H1 (cell line): ENCODE results near the gene CDC42SE1. TPM values are rescaled to one million over a fixed set of nuclear protein-coding genes. Genes with fewer than 3 reads are reported as not detected.

Experiments
- CTCF ChIA-PET: fragments of 300-600 bp; sonication (Branson Sonifier 250); formaldehyde crosslinking; loops from one replicate; lab custom pipeline; 2021; ENCODE audit not compliant: partially characterized antibody; lab: Charles Lee
- POLR2A ChIA-PET: fragments of 300-600 bp; sonication (Branson Sonifier 250); formaldehyde crosslinking; loops from one replicate; lab custom pipeline; 2021; ENCODE audit warnings: inconsistent platforms; ENCODE audit not compliant: partially characterized antibody; lab: Charles Lee
- DNase-seq, 2 experiments: peaks; one replicate each; pipeline versions ENCODE4 v3.0.0 to v3.0.0-alpha.2; 2010 to 2022; ENCODE audit warnings: low spot score in 2 of 2, low read depth in 1 of 2, mixed read lengths in 1 of 2
- FAIRE-seq: peaks from 2 replicates; lab custom pipeline; 2011; peaks lifted over from hg19 to GRCh38; lab: Jason Lieb, UNC
- H2AFZ ChIP-seq: 2 replicates; pipeline ENCODE4 v1.8.1; 2012; ENCODE audit warnings: low read length, inconsistent platforms
- H2AK5ac ChIP-seq: 2 replicates; pipeline ENCODE4 v1.6.1; 2013; ENCODE audit warnings: low read depth, low read length
- H2BK120ac ChIP-seq: replicated peaks from 2 replicates; pipeline ENCODE3; 2013; ENCODE audit warnings: low read depth, low read length, inconsistent platforms
- H2BK12ac ChIP-seq: 2 replicates; pipeline ENCODE4 v1.6.1; 2013; ENCODE audit warnings: low read depth, low read length
- H2BK15ac ChIP-seq: 2 replicates; pipeline ENCODE4 v1.6.1; 2013; ENCODE audit warnings: low read length
- H2BK20ac ChIP-seq: 2 replicates; pipeline ENCODE4 v1.6.1; 2013; ENCODE audit warnings: low read length
- H2BK5ac ChIP-seq: 2 replicates; pipeline ENCODE4 v1.6.1; 2013; ENCODE audit warnings: low read depth, low read length
- H3K14ac ChIP-seq: 2 replicates; pipeline ENCODE4 v1.6.1; 2013; ENCODE audit warnings: inconsistent platforms; ENCODE audit not compliant: insufficient read length
- H3K18ac ChIP-seq: 2 replicates; pipeline ENCODE4 v1.6.1; 2013; ENCODE audit warnings: low read length; ENCODE audit errors: extremely low read depth
- H3K23ac ChIP-seq: 2 replicates; pipeline ENCODE4 v1.6.1; 2013; ENCODE audit warnings: inconsistent platforms; ENCODE audit not compliant: insufficient read length
- H3K23me2 ChIP-seq: 2 replicates; pipeline ENCODE4 v1.6.1; 2013; ENCODE audit warnings: low read depth, low read length
- H3K27ac ChIP-seq: 2 replicates; pipeline ENCODE4 v1.6.1; 2011; ENCODE audit warnings: low read depth, low read length, inconsistent platforms
- H3K27me3 ChIP-seq, 4 experiments: replicated peaks in 1 of 4; 1 replicate in 1 of 4; 2 replicates in 3 of 4; pipeline versions ENCODE4 v1.6.1 to v1.8.1; 2011 to 2013; ENCODE audit warnings: low read length in 3 of 4, mild to moderate bottlenecking in 3 of 4, inconsistent platforms in 2 of 4, mixed read lengths in 2 of 4, moderate library complexity in 1 of 4; ENCODE audit not compliant: control insufficient read depth in 3 of 4, insufficient read depth in 3 of 4; ENCODE audit errors: extremely low read depth in 1 of 4
- H3K36me3 ChIP-seq, 4 experiments: 2 replicates each; pipeline versions ENCODE4 v1.6.1 to v1.8.1; 2011 to 2013; ENCODE audit warnings: mild to moderate bottlenecking in 4 of 4, low read length in 3 of 4, moderate library complexity in 2 of 4, control low read depth in 1 of 4, inconsistent platforms in 1 of 4; ENCODE audit not compliant: insufficient read depth in 4 of 4, control insufficient read depth in 2 of 4
- H3K4ac ChIP-seq: replicated peaks from 2 replicates; pipeline ENCODE3; 2013; ENCODE audit warnings: low read length, low read depth, mixed read lengths, inconsistent platforms; ENCODE audit not compliant: insufficient read length
- H3K4me1 ChIP-seq, 4 experiments: replicated peaks in 1 of 4; 1 replicate in 1 of 4; 2 replicates in 3 of 4; pipeline versions ENCODE4 v1.6.1 to v1.8.1; 2011 to 2013; ENCODE audit warnings: low read length in 3 of 4, inconsistent platforms in 2 of 4, mixed read lengths in 1 of 4; ENCODE audit not compliant: insufficient read depth in 4 of 4, control insufficient read depth in 3 of 4
- H3K4me2 ChIP-seq, 2 experiments: 2 replicates each; pipeline versions ENCODE4 v1.6.1 to v1.8.1; 2011 to 2013; ENCODE audit warnings: low read depth in 2 of 2, low read length in 2 of 2, control low read depth in 1 of 2, inconsistent platforms in 1 of 2, mild to moderate bottlenecking in 1 of 2; ENCODE audit not compliant: insufficient read depth in 1 of 2
- H3K4me3 ChIP-seq, 4 experiments: fragments of 200-600, 300-600 bp in 1 of 4; sonication (generic), shearing (Covaris generic), sonication (Bioruptor Twin) in 1 of 4; 2 replicates each; pipeline versions ENCODE4 v1.5.1 to v1.8.1; 2011 to 2016; ENCODE audit warnings: low read length in 4 of 4, low read depth in 3 of 4, control low read depth in 2 of 4, inconsistent platforms in 2 of 4, mild to moderate bottlenecking in 2 of 4, mixed read lengths in 1 of 4, moderate library complexity in 1 of 4; ENCODE audit not compliant: insufficient read depth in 2 of 4; ENCODE audit errors: extremely low read depth in 1 of 4
- H3K56ac ChIP-seq: replicated peaks from 2 replicates; pipeline ENCODE3; 2013; ENCODE audit warnings: low read depth, mild to moderate bottlenecking, mixed read lengths, low read length, inconsistent platforms; ENCODE audit not compliant: insufficient read length
- H3K79me1 ChIP-seq: 2 replicates; pipeline ENCODE4 v1.6.1; 2013; ENCODE audit warnings: low read depth, low read length, control low read depth
- H3K79me2 ChIP-seq, 2 experiments: 2 replicates each; pipeline versions ENCODE4 v1.6.1 to v1.8.1; 2012 to 2013; ENCODE audit warnings: low read length in 2 of 2, mild to moderate bottlenecking in 2 of 2, inconsistent platforms in 1 of 2; ENCODE audit not compliant: insufficient read depth in 2 of 2, control insufficient read depth in 1 of 2
- H3K9ac ChIP-seq, 4 experiments: replicated peaks in 1 of 4; 1 replicate in 1 of 4; 2 replicates in 3 of 4; pipeline versions ENCODE4 v1.6.1 to v1.8.1; 2011 to 2013; ENCODE audit warnings: low read depth in 3 of 4, low read length in 3 of 4, control low read depth in 2 of 4, mild to moderate bottlenecking in 2 of 4, moderate library complexity in 2 of 4, inconsistent platforms in 1 of 4; ENCODE audit errors: extremely low read depth in 1 of 4
- H3K9me3 ChIP-seq, 2 experiments: 2 replicates each; pipeline versions ENCODE4 v1.6.1 to v1.8.1; 2012 to 2013; ENCODE audit warnings: mild to moderate bottlenecking in 2 of 2, moderate library complexity in 2 of 2, control low read depth in 1 of 2, inconsistent platforms in 1 of 2, low read depth in 1 of 2, low read length in 1 of 2, mixed read lengths in 1 of 2; ENCODE audit not compliant: insufficient read depth in 2 of 2
- H4K20me1 ChIP-seq, 2 experiments: replicated peaks in 1 of 2; 2 replicates each; pipeline versions ENCODE3 to v1.8.1; 2011 to 2013; ENCODE audit warnings: inconsistent platforms in 2 of 2, low read length in 2 of 2, mild to moderate bottlenecking in 1 of 2; ENCODE audit not compliant: insufficient read depth in 2 of 2, control insufficient read depth in 1 of 2
- H4K5ac ChIP-seq: 2 replicates; pipeline ENCODE4 v1.6.1; 2013; ENCODE audit warnings: low read length, low read depth, mixed read lengths, inconsistent platforms; ENCODE audit not compliant: insufficient read length
- H4K8ac ChIP-seq: 2 replicates; pipeline ENCODE4 v1.8.0; 2013; ENCODE audit warnings: mild to moderate bottlenecking, moderate library complexity, low read length, inconsistent platforms; ENCODE audit not compliant: insufficient read depth; ENCODE audit errors: extremely low read depth
- H4K91ac ChIP-seq: replicated peaks from 2 replicates; pipeline ENCODE3; 2013; ENCODE audit warnings: low read length, mixed read lengths, inconsistent platforms; ENCODE audit not compliant: insufficient read length
- BACH1 ChIP-seq: IDR thresholded peaks from 2 replicates; pipeline ENCODE4 v1.6.1; 2012; ENCODE audit warnings: low read length, improper control_type of control experiment
- CBX5 ChIP-seq: fragments of 300-800, 300-1000 bp; sonication (generic); IDR thresholded peaks from 2 replicates; pipeline ENCODE4 v1.7.1; 2016; ENCODE audit warnings: antibody characterized with exemption, low read length, low read depth
- CHD1 ChIP-seq: IDR thresholded peaks from 2 replicates; pipeline ENCODE4 v1.6.1; 2012; ENCODE audit warnings: low read depth, low read length, improper control_type of control experiment
- CHD2 ChIP-seq: IDR thresholded peaks from 2 replicates; pipeline ENCODE4 v1.6.1; 2012; ENCODE audit warnings: low read length, improper control_type of control experiment
- CREB1 ChIP-seq: IDR thresholded peaks from 2 replicates; pipeline ENCODE4 v1.6.1; 2012; ENCODE audit warnings: inconsistent platforms
- EGR1 ChIP-seq: IDR thresholded peaks from 2 replicates; pipeline ENCODE4 v1.6.1; 2011; ENCODE audit warnings: low read depth, low read length, borderline replicate concordance
- GABPA ChIP-seq: IDR thresholded peaks from 2 replicates; pipeline ENCODE4 v1.6.1; 2011; ENCODE audit warnings: mild to moderate bottlenecking, low read length, moderate library complexity, borderline replicate concordance; ENCODE audit not compliant: insufficient read depth
- HDAC2 ChIP-seq, 2 experiments: fragments of 300-600 bp in 1 of 2; sonication (generic) in 1 of 2; IDR thresholded peaks; 2 replicates each; pipeline ENCODE4 v1.6.1; 2011 to 2012; ENCODE audit warnings: low read depth in 2 of 2, low read length in 2 of 2, mild to moderate bottlenecking in 2 of 2, moderate library complexity in 2 of 2, borderline replicate concordance in 1 of 2, inconsistent platforms in 1 of 2
- JUN ChIP-seq: IDR thresholded peaks from 2 replicates; pipeline ENCODE4 v1.6.1; 2011; ENCODE audit warnings: low read depth, mild to moderate bottlenecking, improper control_type of control experiment, low read length
- RFX5 ChIP-seq: IDR thresholded peaks from 2 replicates; pipeline ENCODE4 v1.6.1; 2011; ENCODE audit warnings: low read depth, low read length, improper control_type of control experiment, borderline replicate concordance
- SAP30 ChIP-seq: fragments of 300-600 bp; sonication (generic); IDR thresholded peaks from 2 replicates; pipeline ENCODE4 v1.7.1; 2012; ENCODE audit warnings: low read length, moderate library complexity, mild to moderate bottlenecking, inconsistent platforms; ENCODE audit not compliant: insufficient read depth, insufficient replicate concordance
- SP1 ChIP-seq: IDR thresholded peaks from 2 replicates; pipeline ENCODE4 v1.6.1; 2011; ENCODE audit warnings: low read depth, low read length
- TEAD4 ChIP-seq: IDR thresholded peaks from 2 replicates; pipeline ENCODE4 v1.6.1; 2012; ENCODE audit warnings: low read depth, low read length, inconsistent platforms, mixed read lengths
- ZNF274 ChIP-seq: IDR thresholded peaks from 2 replicates; pipeline ENCODE4 v1.7.0; 2012; ENCODE audit warnings: low read length, borderline replicate concordance; ENCODE audit errors: extremely low read depth
- WGBS, 2 experiments: shearing (Covaris generic) in 1 of 2; methylation state at CpG; one replicate each; pipeline versions ENCODE4 v1.1.6 to v1.1.7; 2013 to 2015; ENCODE audit warnings: low lambda C conversion rate in 2 of 2, mixed read lengths in 2 of 2, inconsistent platforms in 1 of 2, low coverage in 1 of 2, missing lambda C conversion rate in 1 of 2; ENCODE audit not compliant: insufficient replicate concordance in 2 of 2, insufficient coverage in 1 of 2, insufficient read length in 1 of 2; ENCODE audit errors: extremely low coverage in 1 of 2, missing lambda C conversion rate in 1 of 2; 5-methylcytosine and 5-hydroxymethylcytosine counted together
- polyA plus RNA-seq, 7 experiments: library from polyadenylated mRNA; depleted of rRNA in 3 of 7; stranded (reverse) in 5 of 7; unstranded in 2 of 7; fragments of >200 nt in 5 of 7; fragments of 200-250 nt in 2 of 7; gene quantifications; 1 replicate in 5 of 7; 2 replicates in 1 of 7; 4 replicates in 1 of 7; pipeline versions ENCODE4 v1.2.1 to v1.2.3, GENCODE V29; 2011 to 2013; ENCODE audit warnings: missing spikeins in 2 of 7, mixed read lengths in 2 of 7
- total RNA-seq: library from RNA; stranded (reverse); fragmentation: NEBNext Ultra II Directional; extraction: Animal tissue kit (Norgen Biotek cat#: 25700); gene quantifications from 2 replicates; pipeline ENCODE4 v1.2.1, GENCODE V29; 2021

CDC42SE1 gene
- total and polyA plus RNA-seq, 2 of the 8 experiments (the other 6 are each of a cell fraction or from before 2014, with no cell fraction given): 30.5 to 74.1 TPM

DNA sequence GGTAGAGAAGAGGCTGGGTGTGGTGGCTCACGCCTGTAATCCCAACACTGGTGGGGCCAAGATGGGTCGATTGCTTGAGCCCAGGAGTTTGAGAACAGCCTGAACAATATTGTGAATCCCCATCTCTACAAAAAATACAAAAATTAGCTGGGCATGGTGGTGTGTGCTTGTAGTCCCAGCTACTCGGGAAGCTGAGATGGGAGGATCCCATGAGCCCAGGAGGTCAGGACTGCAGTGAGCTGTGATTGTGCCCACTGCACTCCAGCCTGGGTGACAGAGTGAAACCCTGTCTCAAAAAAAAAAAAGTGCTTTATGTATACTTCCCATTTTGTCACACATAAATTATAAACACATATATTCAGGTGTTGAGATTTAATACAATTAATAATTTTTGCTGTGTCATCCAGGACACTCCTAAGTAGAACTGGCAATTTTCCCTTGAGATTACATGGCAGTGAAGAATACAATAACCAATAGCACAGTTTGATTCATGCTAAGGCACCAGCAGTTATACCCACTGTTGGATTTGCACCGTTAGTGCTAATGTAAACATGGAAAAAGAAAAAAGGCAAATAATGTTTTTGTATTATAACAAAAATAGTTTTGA lies 26.6 kb upstream of the CDC42SE1 start:
- Histone ChIP-seq H2AK5ac (no peak overlapping the region), H3K4me3 (no peak overlapping the region), H3K4me2 (no peak overlapping the region), H2BK120ac (no peak overlapping the region), H2BK15ac (no peak overlapping the region), H3K9ac (no peak overlapping the region), H3K27me3 (no peaks in the 10 kb centered on the region), H3K79me1 (no peaks in the 10 kb centered on the region), H2BK20ac (no peak overlapping the region), H3K9me3 (no peaks in the 10 kb centered on the region), H4K5ac (no peak overlapping the region), H4K20me1 (no peaks in the 10 kb centered on the region), H3K14ac (no peak overlapping the region), H3K18ac (no peak overlapping the region), H2BK5ac (no peak overlapping the region), H3K36me3 (no peaks in the 10 kb centered on the region), H3K23me2 (no peaks in the 10 kb centered on the region), H3K56ac (no peak overlapping the region), H4K91ac (no peak overlapping the region), H3K79me2 (no peaks in the 10 kb centered on the region), H4K8ac (no peak overlapping the region), H2AFZ (no peak overlapping the region), H2BK12ac (no peak overlapping the region), H3K27ac (no peak overlapping the region), H3K23ac (no peak overlapping the region), H3K4ac (no peak overlapping the region), H3K4me1 (no peaks in the 10 kb centered on the region; a peak in 2 of 7 replicates)
- 84% methylated on average over 4 of the region's 4 CpGs; no CpG with 5 or more reads in 1 of the 2 experiments for WGBS, 2 experiments
- no peak for FAIRE-seq
- ChIA-PET CTCF (interaction anchor here (0.7 to 6.8 kb wide), 8 partner anchors 10 to 90 kb away, joined by 3 to 58 read pairs (median 3); partner anchors contain the start of genes CDC42SE1 and TMOD4), POLR2A (interaction anchor here (0.5 to 0.9 kb wide), 3 partner anchors 14 to 545 kb away, joined by 3 read pairs; no protein-coding TSS in a partner anchor)
- no peak for DNase-seq
- TF ChIP-seq SAP30 (no peak), TEAD4 (no peak), CHD2 (no peak), RFX5 (no peak), CHD1 (no peak), BACH1 (no peak), SP1 (no peak), HDAC2 (IDR thresholded peaks at IDR 0.05; ENCODE audit: borderline replicate concordance in 1 of 2, low read depth in 2 of 2, low read length in 2 of 2) (no peak), CBX5 (no peak), CREB1 (no peak), JUN (no peak), GABPA (no peak), EGR1 (no peak), ZNF274 (no peak)
